Measurements from ENCODE around the gene ZNF648. TPM values are rescaled to one million over a fixed set of nuclear protein-coding genes. Genes with fewer than 3 reads are reported as not detected.

The ZNF648 gene, protein sequence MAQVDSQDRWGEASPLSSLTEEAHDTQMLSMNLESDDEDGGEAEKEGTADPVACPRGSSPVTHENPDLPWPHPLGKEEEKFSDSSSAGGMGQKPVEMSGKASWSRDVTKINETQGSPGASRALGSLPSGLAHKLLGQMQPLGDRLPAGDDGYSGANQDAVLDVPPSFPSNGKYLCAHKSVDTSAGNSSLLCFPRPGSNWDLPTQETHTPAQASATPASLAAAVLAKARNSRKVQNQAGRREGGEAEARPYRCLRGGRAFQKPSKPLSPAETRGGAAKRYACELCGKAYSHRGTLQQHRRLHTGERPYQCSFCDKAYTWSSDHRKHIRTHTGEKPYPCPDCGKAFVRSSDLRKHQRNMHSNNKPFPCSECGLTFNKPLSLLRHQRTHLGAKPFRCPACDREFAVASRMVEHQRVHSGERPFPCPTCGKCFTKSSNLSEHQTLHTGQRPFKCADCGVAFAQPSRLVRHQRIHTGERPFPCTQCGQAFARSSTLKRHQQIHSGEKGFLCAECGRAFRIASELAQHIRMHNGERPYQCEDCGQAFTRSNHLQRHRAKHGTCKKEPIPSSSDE
- total RNA-seq, result under 1 TPM; 0.14 to 0.67 TPM
- under 1 TPM; 0.02 to 0.26 TPM for polyA plus RNA-seq

DNA sequence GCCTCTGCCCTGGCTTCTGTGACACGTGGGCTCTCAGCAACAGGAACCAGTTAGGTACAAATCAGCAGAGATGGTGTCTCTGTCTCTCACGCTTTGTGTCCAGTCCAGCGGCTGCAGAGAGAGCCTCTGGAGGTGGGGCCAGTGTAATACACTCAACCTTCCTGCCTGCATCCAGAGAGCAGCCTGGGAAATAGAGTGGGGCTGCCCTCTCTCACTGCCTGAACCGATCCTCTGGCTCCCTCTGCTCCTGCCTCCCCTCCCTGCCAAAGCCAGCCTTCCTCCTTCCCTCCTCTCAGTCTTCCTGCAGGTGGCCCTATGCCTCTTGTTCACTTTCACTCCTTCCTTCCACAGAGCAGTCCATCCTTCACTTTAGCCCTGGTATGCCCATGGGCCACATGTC, at the start of gene ZNF648:
Gene ZNF648, minus strand, starts transcription at position 119 of the 400 bp plus-strand sequence. CDS start 3,702 bp downstream, outside the sequence.
- Histone ChIP-seq H3K27me3 (ENCODE audit: control insufficient read depth in 4 of 4, insufficient read depth in 4 of 4, low read length in 3 of 4) (no peaks in the 10 kb centered on the region), H3K4me3 (ENCODE audit: low read depth in 1 of 3, low read length in 3 of 3) (no peak within 1 kb of the TSS), H3K36me3 (ENCODE audit: control insufficient read depth in 4 of 4, insufficient read depth in 3 of 4, low read depth in 1 of 4, low read length in 3 of 4) (no peaks in the 10 kb centered on the region), H3K9ac (ENCODE audit: low read depth in 1 of 2, low read length in 2 of 2) (no peak within 1 kb of the TSS), H3K9me3 (ENCODE audit: control insufficient read depth in 4 of 4, low read length in 3 of 4) (peaks cover 0 to 4% (median 0%) of the 10 kb centered on the region in 4 donors), H3K4me1 (ENCODE audit: control insufficient read depth in 4 of 4, insufficient read depth in 4 of 4, low read length in 3 of 4) (no peaks in the 10 kb centered on the region), H3K27ac (ENCODE audit: low read depth in 1 of 2, low read length in 2 of 2) (no peak within 1 kb of the TSS)
- no peak for DNase-seq (ENCODE audit: low spot score)
- TF ChIP-seq RXRA (IDR thresholded peaks at IDR 0.05) (no peak), JUND (IDR thresholded peaks at IDR 0.05) (no peak), HNF4A (conservative IDR thresholded peaks at IDR 0.05) (no peak), GABPA (IDR thresholded peaks at IDR 0.05 in 1 of 2, conservative IDR thresholded peaks at IDR 0.05 in 1 of 2) (no peak), SP1 (IDR thresholded peaks at IDR 0.05) (no peak)
- TF ChIP-seq, protein P1, sequence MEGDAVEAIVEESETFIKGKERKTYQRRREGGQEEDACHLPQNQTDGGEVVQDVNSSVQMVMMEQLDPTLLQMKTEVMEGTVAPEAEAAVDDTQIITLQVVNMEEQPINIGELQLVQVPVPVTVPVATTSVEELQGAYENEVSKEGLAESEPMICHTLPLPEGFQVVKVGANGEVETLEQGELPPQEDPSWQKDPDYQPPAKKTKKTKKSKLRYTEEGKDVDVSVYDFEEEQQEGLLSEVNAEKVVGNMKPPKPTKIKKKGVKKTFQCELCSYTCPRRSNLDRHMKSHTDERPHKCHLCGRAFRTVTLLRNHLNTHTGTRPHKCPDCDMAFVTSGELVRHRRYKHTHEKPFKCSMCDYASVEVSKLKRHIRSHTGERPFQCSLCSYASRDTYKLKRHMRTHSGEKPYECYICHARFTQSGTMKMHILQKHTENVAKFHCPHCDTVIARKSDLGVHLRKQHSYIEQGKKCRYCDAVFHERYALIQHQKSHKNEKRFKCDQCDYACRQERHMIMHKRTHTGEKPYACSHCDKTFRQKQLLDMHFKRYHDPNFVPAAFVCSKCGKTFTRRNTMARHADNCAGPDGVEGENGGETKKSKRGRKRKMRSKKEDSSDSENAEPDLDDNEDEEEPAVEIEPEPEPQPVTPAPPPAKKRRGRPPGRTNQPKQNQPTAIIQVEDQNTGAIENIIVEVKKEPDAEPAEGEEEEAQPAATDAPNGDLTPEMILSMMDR (IDR thresholded peaks at IDR 0.05; ENCODE audit: low read depth, low read length, missing input control), result no peak
- TF ChIP-seq, protein P2, sequence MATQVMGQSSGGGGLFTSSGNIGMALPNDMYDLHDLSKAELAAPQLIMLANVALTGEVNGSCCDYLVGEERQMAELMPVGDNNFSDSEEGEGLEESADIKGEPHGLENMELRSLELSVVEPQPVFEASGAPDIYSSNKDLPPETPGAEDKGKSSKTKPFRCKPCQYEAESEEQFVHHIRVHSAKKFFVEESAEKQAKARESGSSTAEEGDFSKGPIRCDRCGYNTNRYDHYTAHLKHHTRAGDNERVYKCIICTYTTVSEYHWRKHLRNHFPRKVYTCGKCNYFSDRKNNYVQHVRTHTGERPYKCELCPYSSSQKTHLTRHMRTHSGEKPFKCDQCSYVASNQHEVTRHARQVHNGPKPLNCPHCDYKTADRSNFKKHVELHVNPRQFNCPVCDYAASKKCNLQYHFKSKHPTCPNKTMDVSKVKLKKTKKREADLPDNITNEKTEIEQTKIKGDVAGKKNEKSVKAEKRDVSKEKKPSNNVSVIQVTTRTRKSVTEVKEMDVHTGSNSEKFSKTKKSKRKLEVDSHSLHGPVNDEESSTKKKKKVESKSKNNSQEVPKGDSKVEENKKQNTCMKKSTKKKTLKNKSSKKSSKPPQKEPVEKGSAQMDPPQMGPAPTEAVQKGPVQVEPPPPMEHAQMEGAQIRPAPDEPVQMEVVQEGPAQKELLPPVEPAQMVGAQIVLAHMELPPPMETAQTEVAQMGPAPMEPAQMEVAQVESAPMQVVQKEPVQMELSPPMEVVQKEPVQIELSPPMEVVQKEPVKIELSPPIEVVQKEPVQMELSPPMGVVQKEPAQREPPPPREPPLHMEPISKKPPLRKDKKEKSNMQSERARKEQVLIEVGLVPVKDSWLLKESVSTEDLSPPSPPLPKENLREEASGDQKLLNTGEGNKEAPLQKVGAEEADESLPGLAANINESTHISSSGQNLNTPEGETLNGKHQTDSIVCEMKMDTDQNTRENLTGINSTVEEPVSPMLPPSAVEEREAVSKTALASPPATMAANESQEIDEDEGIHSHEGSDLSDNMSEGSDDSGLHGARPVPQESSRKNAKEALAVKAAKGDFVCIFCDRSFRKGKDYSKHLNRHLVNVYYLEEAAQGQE (IDR thresholded peaks at IDR 0.05), result no peak
- WGBS, result 50% methylated on average over 4 of the region's 4 CpGs

DNA sequence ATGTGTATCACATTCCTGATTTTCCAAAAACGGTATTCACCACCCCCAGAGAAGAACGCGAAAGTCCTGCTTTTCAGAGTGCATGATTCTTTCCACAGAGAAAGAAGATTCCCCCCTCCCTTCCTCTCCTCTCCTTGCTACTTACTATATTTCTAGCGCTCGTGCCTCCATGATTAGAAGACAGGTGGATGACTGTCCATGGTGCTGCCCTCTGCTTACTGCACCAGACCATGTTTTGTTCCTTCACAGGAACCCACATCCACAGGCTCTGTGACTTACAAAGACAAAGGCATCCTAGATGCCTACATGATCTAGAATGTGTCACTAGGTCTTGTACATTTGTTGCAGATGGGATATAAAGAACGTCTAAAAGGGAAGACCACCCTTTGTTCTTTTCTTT, 49.1 kb upstream of the ZNF648 start:
- Histone ChIP-seq H3K9me3 (ENCODE audit: control insufficient read depth in 4 of 4, low read length in 3 of 4) (no peaks in the 10 kb centered on the region), H3K27ac (ENCODE audit: low read depth in 1 of 2, low read length in 2 of 2) (no peak overlapping the region), H3K4me1 (ENCODE audit: control insufficient read depth in 4 of 4, insufficient read depth in 4 of 4, low read length in 3 of 4) (no peaks in the 10 kb centered on the region), H3K4me3 (ENCODE audit: low read depth in 1 of 3, low read length in 3 of 3) (no peak overlapping the region), H3K27me3 (ENCODE audit: control insufficient read depth in 4 of 4, insufficient read depth in 4 of 4, low read length in 3 of 4) (no peaks in the 10 kb centered on the region), H3K36me3 (ENCODE audit: control insufficient read depth in 4 of 4, insufficient read depth in 3 of 4, low read depth in 1 of 4, low read length in 3 of 4) (no peaks in the 10 kb centered on the region), H3K9ac (ENCODE audit: low read depth in 1 of 2, low read length in 2 of 2) (no peak overlapping the region)
- DNase-seq (ENCODE audit: low spot score), result no peak
- no peak for TF ChIP-seq GABPA (IDR thresholded peaks at IDR 0.05 in 1 of 2, conservative IDR thresholded peaks at IDR 0.05 in 1 of 2)
- WGBS, result 93% methylated on average over 6 of the region's 6 CpGs

DNA sequence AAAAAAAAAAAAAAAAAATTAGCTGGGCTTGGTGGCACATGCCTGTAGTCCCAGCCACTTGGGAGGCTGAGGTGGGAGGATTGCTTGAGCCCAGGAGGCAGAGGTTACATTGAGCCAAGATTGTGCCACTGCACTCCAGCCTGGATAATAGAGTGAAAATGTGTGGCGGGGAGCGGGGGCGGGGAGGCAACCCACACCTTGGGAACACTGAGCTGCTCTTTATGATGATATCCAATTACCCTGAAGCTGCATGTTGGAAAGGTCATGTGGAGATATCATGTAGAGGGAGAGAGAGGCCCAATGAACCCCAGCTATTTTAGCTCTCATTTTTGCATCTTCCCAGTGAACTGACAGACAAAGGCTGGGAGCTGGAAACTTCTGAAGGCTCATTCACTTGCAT, 48.3 kb upstream of the ZNF648 start:
- H3K27ac ChIP-seq (ENCODE audit: low read depth in 1 of 2, low read length in 2 of 2), result no peak overlapping the region
- over 99% methylated on average over 3 of the region's 3 CpGs for WGBS
- no peak overlapping the region for H3K9ac ChIP-seq (ENCODE audit: low read depth in 1 of 2, low read length in 2 of 2)
- DNase-seq (ENCODE audit: low spot score), result no peak
- H3K9me3 ChIP-seq (ENCODE audit: control insufficient read depth in 4 of 4, low read length in 3 of 4), result no peaks in the 10 kb centered on the region
- no peaks in the 10 kb centered on the region for H3K4me1 ChIP-seq (ENCODE audit: control insufficient read depth in 4 of 4, insufficient read depth in 4 of 4, low read length in 3 of 4)
- no peaks in the 10 kb centered on the region for H3K36me3 ChIP-seq (ENCODE audit: control insufficient read depth in 4 of 4, insufficient read depth in 3 of 4, low read depth in 1 of 4, low read length in 3 of 4)
- no peaks in the 10 kb centered on the region for H3K27me3 ChIP-seq (ENCODE audit: control insufficient read depth in 4 of 4, insufficient read depth in 4 of 4, low read length in 3 of 4)
- H3K4me3 ChIP-seq (ENCODE audit: low read depth in 1 of 3, low read length in 3 of 3), result no peak overlapping the region
- TF ChIP-seq NR2F2 (IDR thresholded peaks at IDR 0.05) (no peak), FOXA2 (IDR thresholded peaks at IDR 0.05) (no peak), FOXA1 (IDR thresholded peaks at IDR 0.05) (no peak), EGR1 (IDR thresholded peaks at IDR 0.05; ENCODE audit: low read depth in 2 of 2) (no peak), TAF1 (conservative IDR thresholded peaks at IDR 0.05) (no peak)
- TF ChIP-seq, protein P3, sequence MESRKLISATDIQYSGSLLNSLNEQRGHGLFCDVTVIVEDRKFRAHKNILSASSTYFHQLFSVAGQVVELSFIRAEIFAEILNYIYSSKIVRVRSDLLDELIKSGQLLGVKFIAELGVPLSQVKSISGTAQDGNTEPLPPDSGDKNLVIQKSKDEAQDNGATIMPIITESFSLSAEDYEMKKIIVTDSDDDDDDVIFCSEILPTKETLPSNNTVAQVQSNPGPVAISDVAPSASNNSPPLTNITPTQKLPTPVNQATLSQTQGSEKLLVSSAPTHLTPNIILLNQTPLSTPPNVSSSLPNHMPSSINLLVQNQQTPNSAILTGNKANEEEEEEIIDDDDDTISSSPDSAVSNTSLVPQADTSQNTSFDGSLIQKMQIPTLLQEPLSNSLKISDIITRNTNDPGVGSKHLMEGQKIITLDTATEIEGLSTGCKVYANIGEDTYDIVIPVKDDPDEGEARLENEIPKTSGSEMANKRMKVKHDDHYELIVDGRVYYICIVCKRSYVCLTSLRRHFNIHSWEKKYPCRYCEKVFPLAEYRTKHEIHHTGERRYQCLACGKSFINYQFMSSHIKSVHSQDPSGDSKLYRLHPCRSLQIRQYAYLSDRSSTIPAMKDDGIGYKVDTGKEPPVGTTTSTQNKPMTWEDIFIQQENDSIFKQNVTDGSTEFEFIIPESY (IDR thresholded peaks at IDR 0.05), result no peak
- TF ChIP-seq, protein P2 (IDR thresholded peaks at IDR 0.05), result no peak

Data from liver (tissue), 9 donors.